Measurements from ENCODE around the gene GALNT17. TPM values are rescaled to one million over a fixed set of nuclear protein-coding genes. Genes with fewer than 3 reads are reported as not detected.

The GALNT17 gene
- total RNA-seq, 1 donor from 2014 or later, result 2.2 TPM

DNA sequence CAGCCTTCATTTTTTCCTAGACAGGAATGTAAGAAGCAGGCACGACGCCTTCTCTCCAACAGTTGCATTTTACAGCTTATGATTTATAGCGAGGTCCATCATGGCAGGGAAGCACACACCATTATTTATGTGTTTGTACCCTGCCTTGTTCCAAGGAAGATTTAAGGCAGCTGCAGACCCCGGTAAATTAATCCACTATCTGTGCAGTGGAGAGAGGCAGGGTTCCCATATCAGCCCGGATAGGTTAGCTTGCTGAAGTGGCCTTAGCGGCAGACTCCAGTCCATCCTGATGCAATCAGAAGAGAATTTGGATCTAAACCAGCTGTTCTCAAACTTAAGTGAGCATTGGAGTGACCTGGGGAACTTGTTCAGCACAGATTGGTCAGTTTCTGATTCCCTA, 359.4 kb downstream of the GALNT17 start:
- no peak for DNase-seq (ENCODE audit: low spot score)

DNA sequence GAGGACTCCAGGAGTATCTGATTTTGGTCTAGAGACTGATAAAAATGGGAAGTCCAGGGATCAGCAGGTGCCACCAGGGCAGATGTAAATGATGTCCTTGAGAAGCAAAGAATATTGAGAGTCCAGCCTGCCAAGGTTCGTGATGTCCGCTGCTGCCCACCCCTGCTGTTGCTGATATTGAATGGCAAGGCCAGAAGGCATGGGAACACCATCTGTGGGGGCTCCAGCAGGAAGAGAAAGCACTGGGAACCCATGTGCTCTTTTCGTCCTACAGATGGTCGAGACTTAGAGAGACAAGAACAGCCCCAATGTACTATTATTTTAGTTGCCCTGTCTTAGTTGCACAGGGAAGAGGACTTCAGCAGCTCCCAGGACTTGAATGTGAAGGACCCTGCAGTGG, 363.9 kb downstream of the GALNT17 start:
- no peak for DNase-seq (ENCODE audit: low spot score)

DNA sequence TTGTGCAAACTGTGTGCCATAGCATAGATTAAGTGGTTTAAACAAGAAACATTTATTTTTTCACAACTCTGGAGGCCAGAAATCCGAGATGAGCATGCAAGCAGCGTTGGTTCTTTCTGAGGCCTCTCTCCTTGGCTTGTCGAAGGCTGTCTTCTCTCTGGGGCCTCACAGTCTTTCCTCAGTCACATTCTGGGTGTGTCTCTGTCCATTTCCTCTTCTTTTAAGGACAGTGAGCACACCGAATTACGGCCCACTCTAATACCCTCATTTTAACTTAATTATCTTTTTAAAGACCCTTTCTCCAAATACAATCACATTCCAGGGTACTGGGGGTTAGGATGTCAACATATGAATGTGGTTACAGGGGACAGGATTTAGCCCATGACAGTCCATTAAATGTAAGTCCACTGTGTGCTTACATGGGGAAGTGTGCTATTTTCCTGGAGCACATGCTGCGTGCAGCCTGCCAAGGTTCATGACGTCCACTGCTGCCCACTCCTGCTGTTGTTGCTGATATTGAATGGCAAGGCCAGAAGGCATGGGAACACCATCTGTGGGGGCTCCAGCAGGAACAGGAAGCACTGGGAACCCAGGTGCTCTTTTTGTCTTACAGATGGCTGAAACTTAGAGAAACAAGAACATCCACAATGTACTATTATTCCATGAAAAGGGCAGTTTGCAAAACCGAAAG, 365.5 kb downstream of the GALNT17 start:
- DNase-seq (ENCODE audit: low spot score), result no peak

DNA sequence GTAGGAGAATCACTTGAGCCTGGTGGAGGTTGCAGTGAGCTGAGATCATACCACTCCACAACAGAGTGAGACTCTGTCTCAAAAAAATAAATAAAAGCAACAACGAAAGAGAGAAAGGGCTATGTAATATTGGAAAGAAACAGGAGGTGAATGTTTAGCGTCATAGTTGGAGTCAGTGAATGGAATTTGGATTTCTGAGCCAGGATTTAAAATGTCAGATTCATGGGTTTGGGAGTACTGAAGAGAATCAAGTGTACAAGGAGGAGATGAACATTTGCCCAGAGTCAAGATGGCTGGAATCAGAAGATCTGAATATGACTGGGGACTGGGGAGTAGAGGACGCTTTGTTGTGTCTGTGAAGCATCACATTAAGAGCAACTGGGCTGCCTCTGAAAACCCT, 366.4 kb downstream of the GALNT17 start:
- DNase-seq (ENCODE audit: low spot score), result no peak

DNA sequence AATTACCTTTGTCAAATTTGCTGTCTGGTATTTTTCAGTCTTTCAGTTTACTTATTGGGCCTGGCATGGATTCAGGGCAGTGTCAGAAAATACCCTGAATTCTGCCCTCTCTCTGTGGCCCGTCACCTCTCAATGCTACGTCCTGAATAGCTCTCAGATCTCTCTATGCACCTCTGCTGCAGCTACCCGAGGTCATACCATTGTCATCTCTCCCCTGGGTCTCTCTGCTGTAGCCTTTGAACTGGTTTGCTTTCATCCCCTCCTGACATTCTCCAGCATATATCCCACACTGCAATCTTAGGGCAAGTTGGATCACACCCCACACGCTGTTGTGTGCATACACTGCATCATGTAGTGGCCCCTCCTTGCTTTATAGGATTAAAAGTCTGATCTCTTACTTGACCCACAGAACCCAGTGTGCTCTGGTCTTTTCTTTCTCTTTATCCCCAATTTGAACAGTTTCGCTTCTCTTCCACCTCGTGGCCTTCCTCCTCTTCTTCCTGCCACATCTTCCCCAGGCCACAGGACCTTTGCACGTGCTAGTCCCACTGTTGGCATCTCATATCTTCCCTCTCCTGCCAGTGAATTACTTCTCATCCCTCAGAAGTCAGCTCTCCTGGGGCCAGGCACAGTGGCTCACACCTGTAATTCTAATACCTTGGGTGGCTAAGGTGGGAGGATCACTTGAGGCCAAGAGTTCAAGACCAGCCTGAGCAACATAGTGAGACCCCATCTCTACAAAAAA, 372.9 kb downstream of the GALNT17 start:
- no peak for DNase-seq (ENCODE audit: low spot score)

DNA sequence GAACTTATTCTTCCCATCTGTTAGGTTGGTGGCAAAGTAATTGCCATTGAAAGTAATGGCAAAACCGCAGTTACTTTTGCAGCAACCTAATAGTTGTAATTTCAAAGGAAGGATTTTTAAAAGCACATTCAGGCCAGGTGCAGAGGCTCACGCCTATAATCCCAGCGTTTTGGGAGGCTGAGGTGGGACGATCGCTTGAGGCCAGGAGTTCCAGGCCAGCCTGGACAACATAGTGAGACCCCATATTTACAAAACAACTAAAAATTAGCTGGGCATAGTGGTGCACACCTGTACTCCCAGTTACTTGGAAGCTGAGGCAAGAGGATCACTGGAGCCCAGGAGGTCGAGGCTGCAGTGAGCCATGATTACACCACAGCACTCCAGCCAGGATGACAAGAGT, 374.9 kb downstream of the GALNT17 start:
- DNase-seq (ENCODE audit: low spot score), result no peak

DNA sequence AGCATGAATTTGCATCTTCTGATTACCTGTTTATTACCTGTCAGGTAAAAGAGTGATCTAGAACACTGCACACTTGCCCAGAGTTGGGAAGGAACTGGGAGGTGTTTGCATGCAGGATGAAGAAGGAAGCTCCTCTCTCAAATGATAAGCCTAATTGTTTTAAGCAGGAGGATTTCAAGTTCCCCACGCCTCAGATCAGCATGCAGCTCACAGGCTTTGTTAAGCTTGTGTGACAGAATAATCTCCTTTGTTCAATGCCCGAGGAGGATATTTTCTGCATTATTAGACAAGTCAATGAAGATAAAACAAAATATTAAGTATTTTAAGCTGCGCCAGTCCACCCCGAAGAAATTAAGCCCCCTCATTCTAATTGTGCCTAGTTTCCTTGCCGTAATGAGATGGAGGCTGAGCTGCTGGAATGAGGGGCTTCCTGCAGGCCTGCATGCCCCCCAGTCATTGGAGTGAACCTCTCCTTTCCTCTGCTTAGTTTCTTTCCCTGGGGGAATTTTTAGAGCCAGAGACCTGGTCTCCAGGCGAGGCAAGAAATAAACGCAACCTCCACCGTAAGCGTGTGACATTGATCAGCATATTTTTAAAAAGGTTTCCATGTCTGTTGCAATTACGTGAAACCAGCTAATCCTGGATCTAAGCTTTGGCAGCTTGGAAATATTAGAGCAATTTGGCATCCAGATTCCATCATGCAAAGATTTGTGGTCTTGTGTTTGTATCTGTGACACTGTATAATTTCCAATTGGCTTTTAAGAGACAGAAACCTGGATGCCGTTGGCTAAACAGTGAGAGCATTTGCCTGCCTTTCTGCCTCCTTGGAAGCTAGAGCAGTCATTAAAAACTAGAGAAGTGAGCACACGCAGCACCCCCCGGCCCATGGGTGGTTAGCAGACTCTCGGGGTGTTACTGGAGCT, 376.0 kb downstream of the GALNT17 start:
- DNase-seq (ENCODE audit: low spot score), result no peak

DNA sequence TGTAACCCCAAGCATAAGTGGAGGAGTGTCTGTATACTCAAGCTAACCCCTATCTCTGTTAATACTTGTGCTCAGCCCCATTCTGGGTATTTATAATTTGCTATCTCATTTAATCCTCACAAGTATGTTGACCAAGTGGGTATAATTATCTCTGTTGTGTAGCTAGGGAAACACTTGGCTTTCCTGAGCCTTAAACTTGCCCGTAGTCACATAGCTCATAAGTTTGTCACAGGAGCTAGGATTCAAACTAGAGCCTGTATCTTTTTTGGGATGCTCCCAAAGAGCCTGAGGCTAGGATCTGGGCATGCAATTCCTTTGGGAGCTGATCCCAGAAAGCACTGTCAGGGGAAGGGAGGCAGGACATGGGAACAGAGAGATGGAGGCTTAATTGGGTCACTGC, 377.4 kb downstream of the GALNT17 start:
- no peak for DNase-seq (ENCODE audit: low spot score)

DNA sequence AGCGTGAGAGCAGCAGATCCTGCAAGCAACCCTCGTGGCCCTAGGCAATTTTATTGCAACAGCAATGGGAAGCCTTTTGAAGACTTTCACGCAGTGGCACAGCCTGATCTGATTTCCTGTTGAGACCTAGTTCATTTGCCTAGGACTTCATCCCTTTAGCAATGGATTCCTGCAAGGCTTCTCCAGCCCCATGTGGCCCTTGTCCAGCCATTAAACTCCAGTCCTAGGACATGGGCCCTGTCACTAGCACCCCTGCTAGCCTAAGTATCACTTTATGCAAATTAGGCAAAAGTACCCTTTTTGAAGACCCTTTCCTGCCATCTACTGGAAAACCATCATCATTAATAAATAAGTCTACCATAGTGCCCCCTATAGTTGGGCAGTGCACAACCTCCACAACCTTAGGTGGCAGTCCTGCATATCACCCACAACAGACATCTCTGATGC, 379.4 kb downstream of the GALNT17 start:
- no peak for DNase-seq (ENCODE audit: low spot score)

DNA sequence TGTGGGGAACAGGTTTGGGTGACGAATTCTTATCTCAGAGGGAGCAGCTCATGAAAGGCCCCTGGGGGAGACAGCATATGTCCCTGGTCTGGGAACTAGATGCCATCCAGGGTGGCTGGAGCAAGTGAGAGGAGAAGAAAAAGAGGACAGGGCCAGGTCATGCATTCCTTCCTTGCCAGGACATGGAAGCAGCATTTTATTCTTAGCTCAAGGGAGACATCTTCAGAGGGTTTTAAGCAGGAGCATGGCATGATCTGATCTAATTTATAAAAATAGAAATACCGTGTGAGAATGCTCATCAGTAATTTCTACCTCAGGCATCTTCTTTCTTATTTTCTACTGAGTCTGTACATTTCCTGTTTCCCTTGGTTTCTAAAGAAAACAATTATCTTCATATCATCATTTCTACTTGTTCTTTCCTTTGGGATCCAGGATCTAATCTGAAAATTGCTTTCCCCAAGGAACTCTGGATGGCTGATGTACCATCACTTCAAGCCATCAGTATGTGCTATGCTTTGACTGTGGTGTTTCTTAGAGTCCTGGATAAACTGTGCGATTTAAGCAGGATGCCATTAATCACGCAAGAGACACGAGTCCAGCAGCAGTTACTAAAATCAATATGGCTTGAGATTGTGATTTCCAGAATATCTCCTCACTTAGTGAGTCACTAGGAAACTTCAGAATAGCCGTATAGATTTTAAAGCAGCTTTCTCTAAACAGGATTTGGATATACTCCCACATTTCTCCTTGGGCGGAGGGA, 386.2 kb downstream of the GALNT17 start:
- DNase-seq (ENCODE audit: low spot score), result no peak

DNA sequence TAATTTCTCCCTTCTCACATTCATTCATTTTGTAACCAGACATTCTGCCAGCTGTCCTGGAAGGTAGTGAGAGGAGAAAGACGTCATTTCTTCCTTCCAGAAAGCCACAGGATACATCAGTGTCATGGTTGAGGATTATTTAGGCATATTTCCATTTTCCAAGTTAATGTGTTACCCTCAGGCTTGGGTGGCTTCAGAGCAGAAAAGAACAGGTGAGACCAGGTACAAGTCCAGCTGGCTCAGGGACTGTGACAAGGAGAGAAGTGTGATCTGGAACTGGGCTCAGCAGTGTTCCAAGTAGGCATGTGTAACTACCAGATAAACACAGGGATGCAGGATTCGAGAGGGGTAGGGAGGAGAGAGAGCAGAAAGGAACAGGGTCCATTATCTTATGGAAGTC, 386.9 kb downstream of the GALNT17 start:
- no peak for DNase-seq (ENCODE audit: low spot score)

DNA sequence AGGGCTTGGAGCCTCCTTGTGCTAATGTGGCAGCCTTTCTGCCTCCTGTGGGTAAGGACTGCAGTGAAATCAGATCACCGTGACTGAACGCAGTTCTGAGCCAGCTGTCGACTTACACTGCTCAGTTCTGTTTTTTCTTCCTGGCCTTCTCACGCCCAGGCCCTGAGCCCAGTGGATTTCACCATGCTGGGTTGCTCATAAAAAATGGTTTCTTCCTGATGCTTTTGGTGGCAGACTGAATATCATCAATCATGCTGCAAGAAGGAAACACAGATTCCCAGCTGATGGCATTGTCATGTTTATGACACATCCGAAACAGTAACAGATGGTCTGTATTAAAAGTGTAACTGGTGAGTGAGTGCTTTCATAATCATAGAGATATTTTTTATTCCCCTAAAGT, 389.6 kb downstream of the GALNT17 start:
- no peak for DNase-seq (ENCODE audit: low spot score)

DNA sequence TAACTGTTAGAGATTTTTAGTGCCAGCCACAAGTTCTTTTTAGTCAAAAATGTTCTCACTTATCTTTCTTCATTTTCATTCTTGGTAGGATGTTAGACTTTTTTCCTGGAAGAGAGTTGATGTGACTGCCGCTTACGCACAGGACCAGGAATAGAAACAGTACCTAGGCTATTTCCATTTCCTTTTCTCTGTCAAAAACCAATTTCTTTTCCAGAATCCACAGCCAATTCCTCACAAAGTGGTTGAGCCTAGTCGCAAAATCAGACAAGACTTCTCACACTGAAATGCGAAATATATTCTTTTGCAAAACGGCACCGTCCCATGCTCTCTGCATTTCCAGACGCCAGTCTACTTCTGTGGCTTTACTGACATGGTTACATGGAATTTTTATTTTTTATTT, 394.2 kb downstream of the GALNT17 start:
- DNase-seq (ENCODE audit: low spot score), result no peak

DNA sequence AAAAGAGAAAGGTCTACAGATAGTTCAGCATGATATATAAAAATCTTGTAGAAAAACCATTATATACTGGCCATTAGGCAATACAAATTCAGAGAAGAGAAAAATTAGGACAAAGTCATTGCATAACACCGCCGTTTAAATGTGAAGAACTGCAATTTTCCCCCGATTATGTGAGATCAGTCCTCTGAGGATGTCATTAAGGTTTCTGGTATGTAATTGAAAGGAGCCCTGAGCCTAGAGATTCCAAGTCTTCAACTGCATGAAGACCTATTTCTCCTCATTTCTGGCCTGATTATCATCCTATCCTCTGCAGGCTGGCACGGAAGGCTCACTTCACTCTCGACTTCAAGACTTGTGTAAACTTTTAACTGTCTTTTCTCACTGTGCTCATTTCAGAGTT, 395.3 kb downstream of the GALNT17 start:
- no peak for DNase-seq (ENCODE audit: low spot score)

DNA sequence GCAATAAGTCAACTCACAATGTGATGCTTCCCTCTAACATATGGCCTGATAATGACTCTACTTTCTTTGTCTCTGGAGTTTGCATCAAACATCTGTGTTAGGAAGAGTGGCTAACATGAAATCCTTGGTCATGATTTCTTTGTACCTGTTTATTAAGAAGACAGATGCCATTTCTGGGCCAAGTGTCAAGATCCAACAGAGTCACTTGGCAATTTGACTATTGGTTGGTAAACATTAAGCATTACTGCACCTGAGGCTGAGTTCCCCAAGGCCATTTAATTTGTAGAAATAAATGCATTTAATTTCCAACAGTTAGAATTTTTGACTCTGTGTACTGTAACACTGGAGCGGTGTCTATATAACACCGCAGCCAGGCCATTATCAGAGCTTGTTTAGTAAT, 403.7 kb downstream of the GALNT17 start:
- DNase-seq (ENCODE audit: low spot score), result no peak

DNA sequence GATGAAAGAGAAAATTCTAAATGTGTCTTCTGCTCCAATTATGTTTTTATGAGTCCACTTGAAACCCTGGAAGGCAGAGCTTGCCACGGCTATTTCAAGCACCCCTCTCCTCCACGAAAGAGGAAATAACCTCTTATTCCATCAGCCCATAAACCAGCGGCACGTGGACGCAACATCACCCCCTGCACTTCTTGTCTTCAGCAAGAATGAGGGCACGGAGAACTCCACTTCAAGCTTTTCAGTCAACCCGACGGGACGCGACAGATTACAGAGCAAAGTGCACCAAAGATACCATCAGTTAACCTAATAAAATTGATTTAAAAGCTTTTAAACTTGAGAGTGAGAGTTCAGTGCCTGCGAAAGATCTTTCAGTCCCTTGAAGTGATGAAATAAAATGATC, 406.3 kb downstream of the GALNT17 start:
- no peak for DNase-seq (ENCODE audit: low spot score)

DNA sequence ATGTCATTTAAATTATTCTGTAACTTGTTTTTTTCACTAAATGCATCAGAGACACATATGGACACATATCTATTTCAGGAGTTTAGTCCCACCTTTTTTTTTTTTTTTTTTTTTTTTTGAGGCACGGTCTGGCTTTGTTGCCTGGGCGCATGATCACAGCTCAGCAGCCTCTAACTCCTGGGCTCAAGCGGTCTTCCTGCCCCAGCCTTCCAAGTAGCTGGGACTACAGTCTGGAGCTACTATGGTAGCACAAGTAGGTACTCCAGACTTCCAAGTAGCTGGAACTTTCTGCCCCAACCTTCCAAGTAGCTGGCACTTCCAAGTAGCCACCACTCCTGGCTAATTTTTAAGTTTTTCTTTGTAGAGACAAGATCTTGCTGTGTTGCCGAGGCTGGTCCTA, 407.7 kb downstream of the GALNT17 start:
- DNase-seq (ENCODE audit: low spot score), result no peak

DNA sequence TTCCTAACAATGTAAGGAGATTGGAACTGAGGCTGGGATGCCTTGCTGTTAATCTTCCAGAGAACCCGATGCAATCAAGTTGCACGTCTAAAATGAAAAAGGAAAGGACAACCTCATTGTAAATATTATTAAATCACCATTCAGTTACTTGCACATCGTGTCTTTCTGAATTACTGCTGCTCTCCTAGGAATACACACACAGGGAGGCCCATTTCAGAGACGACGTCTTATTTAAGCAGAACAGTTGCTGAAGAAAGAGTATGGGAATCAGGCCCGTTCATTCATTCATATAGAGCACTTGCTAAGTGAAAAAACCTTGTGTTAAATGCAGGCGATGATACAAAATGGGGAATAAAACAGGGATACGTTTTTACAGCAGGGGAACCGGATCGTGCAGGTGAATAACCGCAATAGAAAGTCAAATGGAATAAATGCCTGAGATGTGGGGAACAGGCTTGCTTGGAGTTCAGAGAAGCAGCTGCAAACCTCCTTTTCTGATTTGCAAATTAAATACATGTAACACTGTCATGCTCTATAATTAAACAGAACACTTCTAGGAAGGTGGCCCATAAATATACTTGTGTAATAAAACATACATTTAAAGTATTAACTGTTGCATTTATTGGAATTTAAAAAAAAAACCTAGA, 409.9 kb downstream of the GALNT17 start:
- DNase-seq (ENCODE audit: low spot score), result no peak

DNA sequence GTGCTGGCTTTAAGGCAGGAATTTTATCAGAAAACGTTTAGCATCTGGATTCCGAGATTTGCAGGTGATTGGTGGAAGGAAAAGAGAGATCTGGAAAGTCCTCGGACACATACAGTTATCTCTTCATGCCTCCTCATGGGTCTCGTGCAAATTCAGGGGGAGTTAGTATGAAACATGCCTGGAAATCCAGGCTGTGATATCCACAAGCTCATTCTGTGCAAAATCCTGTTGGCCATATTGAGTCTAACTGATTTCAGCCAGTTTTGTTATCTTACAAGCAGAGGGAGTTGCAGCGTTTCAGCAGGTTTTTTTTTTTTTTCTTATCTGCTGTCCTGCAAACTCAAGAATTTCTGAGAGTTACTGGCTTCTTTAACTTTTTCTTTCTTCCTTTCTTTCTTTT, 411.5 kb downstream of the GALNT17 start:
- DNase-seq (ENCODE audit: low spot score), result no peak

DNA sequence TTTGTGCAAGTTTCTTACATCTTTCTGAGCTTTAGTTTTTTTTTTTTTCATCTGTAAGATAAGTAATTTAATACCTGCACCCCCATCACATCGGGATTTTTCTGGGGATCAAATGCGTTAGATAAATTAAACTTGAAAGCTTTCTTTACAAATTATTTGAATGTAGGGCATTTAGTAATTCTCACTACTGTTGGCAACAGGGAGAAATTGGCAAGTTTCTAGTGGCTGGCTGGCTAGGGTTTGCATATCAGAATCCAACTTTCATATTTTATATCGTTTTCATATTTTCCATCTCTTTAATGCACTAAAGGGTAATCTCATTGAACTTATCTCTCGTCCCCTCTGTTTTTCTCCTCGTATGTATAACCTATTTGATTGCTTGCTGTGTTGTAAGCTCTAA, 412.9 kb downstream of the GALNT17 start:
- DNase-seq (ENCODE audit: low spot score), result no peak

DNA sequence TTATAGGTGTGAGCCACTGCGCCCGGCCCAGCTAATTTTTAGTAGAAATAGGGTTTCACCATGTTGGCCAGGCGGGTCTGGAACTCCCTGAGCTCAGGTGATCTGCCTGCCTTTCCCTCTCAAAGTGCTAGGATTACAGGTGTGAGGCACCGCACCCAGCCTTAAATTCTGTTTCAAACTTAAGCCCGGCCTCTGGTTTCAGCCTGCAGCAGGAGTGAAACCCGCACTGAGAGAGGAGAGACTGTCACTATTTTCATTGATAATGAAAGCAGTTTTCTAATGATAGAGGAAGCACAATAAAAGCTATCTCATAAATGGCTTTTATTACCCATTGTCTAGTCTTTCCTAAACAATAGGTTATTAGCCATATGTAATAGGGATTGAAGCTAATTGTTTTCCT, 415.5 kb downstream of the GALNT17 start:
- no peak for DNase-seq (ENCODE audit: low spot score)

All from mesenteric fat pad (tissue), 1 donor.